Aorta (tissue), 5 donors: ENCODE measurements around the gene MEF2C. TPM values are rescaled to one million over a fixed set of nuclear protein-coding genes. Genes with fewer than 3 reads are reported as not detected.

Experiments
- ATAC-seq: fragments of 200-7000 bp; cut with Tn5 transposase; one replicate; pipeline ENCODE4 v1.9.1; 2022; ENCODE audit warnings: moderate library complexity; ENCODE audit not compliant: low FRiP score
- DNase-seq, 2 donors: peaks; one replicate each; pipeline ENCODE4 v3.0.0-alpha.2; 2020
- H3K27ac ChIP-seq, 2 donors: one replicate each; pipeline ENCODE4 v1.5.1; 2013; ENCODE audit warnings: low read length in 2 of 2, mild to moderate bottlenecking in 2 of 2, moderate library complexity in 2 of 2, control low read depth in 1 of 2, inconsistent platforms in 1 of 2, low read depth in 1 of 2
- H3K27me3 ChIP-seq, 2 donors: one replicate each; pipeline ENCODE4 v1.6.1; 2013; ENCODE audit warnings: control low read depth in 1 of 2, low read length in 1 of 2, mild to moderate bottlenecking in 1 of 2, moderate library complexity in 1 of 2; ENCODE audit not compliant: insufficient read depth in 2 of 2, control insufficient read depth in 1 of 2
- H3K36me3 ChIP-seq, 2 donors: one replicate each; pipeline ENCODE4 v1.6.1; 2013; ENCODE audit warnings: control low read depth in 1 of 2, low read length in 1 of 2, mild to moderate bottlenecking in 1 of 2; ENCODE audit not compliant: insufficient read depth in 2 of 2, control insufficient read depth in 1 of 2
- H3K4me1 ChIP-seq, 2 donors: one replicate each; pipeline ENCODE4 v1.6.1; 2013; ENCODE audit warnings: low read length in 2 of 2, control low read depth in 1 of 2, mild to moderate bottlenecking in 1 of 2, moderate library complexity in 1 of 2; ENCODE audit not compliant: insufficient read depth in 2 of 2, control insufficient read depth in 1 of 2
- H3K4me3 ChIP-seq, 2 donors: one replicate each; pipeline ENCODE4 v1.5.1; 2013; ENCODE audit warnings: low read length in 2 of 2, control low read depth in 1 of 2, mild to moderate bottlenecking in 1 of 2
- H3K9me3 ChIP-seq: one replicate; pipeline ENCODE4 v1.6.1; 2013; ENCODE audit warnings: mild to moderate bottlenecking, low read length; ENCODE audit not compliant: control insufficient read depth
- WGBS, 2 donors: extraction: QIAGEN DNeasy Blood & Tissue Kit; methylation state at CpG; one replicate each; pipeline ENCODE4 v1.1.7; 2013; 5-methylcytosine and 5-hydroxymethylcytosine counted together
- intact Hi-C, 2 donors: fragments of 100-400 bp; cut with DNase I; formaldehyde crosslinking; loops; one replicate each; pipeline versions ENCODE4 v1.14.2 to v1.15.0; 2022
- polyA plus RNA-seq, 2 donors: library from polyadenylated mRNA; stranded (reverse); fragments of 200-250 nt; gene quantifications; one replicate each; pipeline ENCODE4 v1.2.3, GENCODE V29; 2013
- total RNA-seq, 2 donors: library from RNA; stranded (reverse); fragmentation: NEBNext Ultra II Directional; extraction: Animal tissue kit (Norgen Biotek cat#: 25700); gene quantifications; one replicate each; pipeline ENCODE4 v1.2.1, GENCODE V29; 2021
- donor health status: healthy with polysubstance abuse.
- donor health status: Bipolar disorder and iron deficiency.
- donor health status: DM: no; HTN: no; CAD: no.
- donor health status: DM: no; HTN: no; CAD: no.
- donor health status: DM: yes; HTN: yes; CAD: no.

MEF2C gene
- total and polyA plus RNA-seq, 4 donors: 22.0 to 186 (median 80.3) TPM

- intact Hi-C loops: loop anchor here (2.0 to 10.0 kb wide), 4 partner anchors 537 to 1267 kb away; partner anchors contain the start of gene CCNH (in 1 of the 2)
Observed at GRCh38 chr5:88681211-88681803, 201.7 kb downstream of the MEF2C start.

GRCh38 chr5:88680253-88681132 lies 202.5 kb downstream of the MEF2C start:
- Histone ChIP-seq H3K36me3 (no peaks in the 10 kb centered on the region), H3K27ac (no peak overlapping the region), H3K27me3 (no peaks in the 10 kb centered on the region), H3K4me3 (no peak overlapping the region), H3K9me3 (no peaks in the 10 kb centered on the region), H3K4me1 (no peaks in the 10 kb centered on the region)
- peak; percentile 72 to 93 for DNase-seq
- intact Hi-C loops: loop anchor here (2.0 to 10.0 kb wide), 4 partner anchors 536 to 1266 kb away; partner anchors contain the start of gene CCNH (in 1 of the 2)
- peak; percentile 87 for ATAC-seq
- WGBS, 2 donors: 8 to 9% methylated on average over 54 to 61 of the region's 61 CpGs

More at GRCh38 chr5:88681211-88681803, 201.7 kb downstream of the MEF2C start:
- Histone ChIP-seq H3K4me3 (no peak overlapping the region), H3K4me1 (no peaks in the 10 kb centered on the region), H3K36me3 (no peaks in the 10 kb centered on the region), H3K27me3 (no peaks in the 10 kb centered on the region), H3K9me3 (no peaks in the 10 kb centered on the region), H3K27ac (no peak overlapping the region)
- WGBS, 2 donors: 67 to 71% methylated on average over 5 of the region's 5 CpGs
- ATAC-seq (no peak), DNase-seq (no peak)

- DNase-seq (no peak), ATAC-seq (no peak)
- no peaks in the 10 kb centered on the region for H3K36me3 ChIP-seq
- no peaks in the 10 kb centered on the region for H3K4me1 ChIP-seq
- H3K9me3 ChIP-seq: no peaks in the 10 kb centered on the region
- H3K27ac ChIP-seq: no peak overlapping the region
- intact Hi-C loops: loop anchor here (2.0 to 10.0 kb wide), 4 partner anchors 535 to 1265 kb away; partner anchors contain the start of gene CCNH (in 1 of the 2)
- no peak overlapping the region for H3K4me3 ChIP-seq
- WGBS, 2 donors: 25 to 32% methylated on average over 14 of the region's 14 CpGs
- no peaks in the 10 kb centered on the region for H3K27me3 ChIP-seq
Observed at GRCh38 chr5:88679638-88680037, 203.3 kb downstream of the MEF2C start.

GRCh38 chr5:88678770-88679381 lies 204.1 kb downstream of the MEF2C start:
- Histone ChIP-seq H3K4me3 (no peak overlapping the region), H3K9me3 (no peaks in the 10 kb centered on the region), H3K27ac (no peak overlapping the region), H3K36me3 (no peaks in the 10 kb centered on the region), H3K27me3 (no peaks in the 10 kb centered on the region), H3K4me1 (no peaks in the 10 kb centered on the region)
- DNase-seq: no peak
- intact Hi-C loops: no loop called here
- 19 to 25% methylated on average over 14 of the region's 14 CpGs for WGBS, 2 donors
- no peak for ATAC-seq

- H3K36me3 ChIP-seq: no peaks in the 10 kb centered on the region
- H3K4me3 ChIP-seq: no peak overlapping the region
- WGBS, 2 donors: 9 to 10% methylated on average over 43 to 56 of the region's 56 CpGs
- no peak for ATAC-seq
- no peaks in the 10 kb centered on the region for H3K9me3 ChIP-seq
- peak in 1 of 2 donors; percentile 62 for DNase-seq
- H3K4me1 ChIP-seq: no peaks in the 10 kb centered on the region
- intact Hi-C loops: no loop called here
- H3K27me3 ChIP-seq: no peaks in the 10 kb centered on the region
- no peak overlapping the region for H3K27ac ChIP-seq
Observed at GRCh38 chr5:88677943-88678769, 204.8 kb downstream of the MEF2C start.

GRCh38 chr5:88677376-88677895 lies 205.5 kb downstream of the MEF2C start:
- Histone ChIP-seq H3K4me1 (no peaks in the 10 kb centered on the region), H3K27ac (no peak overlapping the region), H3K36me3 (no peaks in the 10 kb centered on the region), H3K27me3 (no peaks in the 10 kb centered on the region), H3K9me3 (no peaks in the 10 kb centered on the region), H3K4me3 (no peak overlapping the region)
- ATAC-seq (no peak), DNase-seq (no peak)
- 26 to 27% methylated on average over 4 of the region's 4 CpGs for WGBS, 2 donors
- intact Hi-C loops: no loop called here

GRCh38 chr5:88676637-88677375 lies 206.2 kb downstream of the MEF2C start:
- Histone ChIP-seq H3K27ac (no peak overlapping the region), H3K9me3 (no peaks in the 10 kb centered on the region), H3K36me3 (no peaks in the 10 kb centered on the region), H3K27me3 (no peaks in the 10 kb centered on the region), H3K4me1 (no peaks in the 10 kb centered on the region), H3K4me3 (no peak overlapping the region)
- intact Hi-C loops: no loop called here
- ATAC-seq (no peak), DNase-seq (no peak)
- 45 to 46% methylated on average over 8 of the region's 8 CpGs for WGBS, 2 donors
